HG02938 (cell line): ENCODE results near the gene RBMY1J.
"Not testable (repeated sequence)": the region's sequence is repeated elsewhere in the genome, so short reads cannot be mapped to it uniquely, and the experiment has no call there.

Experiments
- ATAC-seq: cut with Tn5 transposase; IDR thresholded peaks from one replicate; pipeline ENCODE4 v1.9.1; 2021; ENCODE audit warnings: mild to moderate bottlenecking, moderate library complexity; ENCODE audit not compliant: unreplicated experiment

The RBMY1J gene

GRCh38 chrY:22403110-22403509, at the start of gene RBMY1J:
TSS of gene RBMY1J (plus strand) at chrY:22403410. CDS start at chrY:22405448, 2,038 bp downstream.
- not testable (repeated sequence) for ATAC-seq

- ATAC-seq, result no peak
Observed at GRCh38 chrY:22367416-22367815, 35.8 kb upstream of the RBMY1J start.

DNA sequence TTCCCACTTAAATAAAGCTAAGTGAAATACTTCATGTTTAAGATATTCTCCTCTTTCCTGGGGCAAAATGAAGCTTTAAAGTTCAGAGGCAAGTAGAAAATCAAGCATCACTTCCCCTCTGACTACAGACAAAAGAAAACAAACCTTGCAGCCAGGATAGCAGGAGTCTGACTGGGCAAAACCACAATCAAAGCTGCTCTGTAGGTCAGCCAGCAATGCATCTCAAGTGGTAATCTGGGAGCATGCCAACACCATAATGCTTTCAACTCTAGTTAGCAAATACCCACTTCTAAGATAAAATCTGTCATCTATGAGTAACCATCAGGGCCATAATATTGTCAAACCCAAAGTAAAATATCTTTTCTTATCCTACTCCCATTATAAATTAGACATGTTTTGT, 32.6 kb upstream of the RBMY1J start:
- no peak for ATAC-seq

DNA sequence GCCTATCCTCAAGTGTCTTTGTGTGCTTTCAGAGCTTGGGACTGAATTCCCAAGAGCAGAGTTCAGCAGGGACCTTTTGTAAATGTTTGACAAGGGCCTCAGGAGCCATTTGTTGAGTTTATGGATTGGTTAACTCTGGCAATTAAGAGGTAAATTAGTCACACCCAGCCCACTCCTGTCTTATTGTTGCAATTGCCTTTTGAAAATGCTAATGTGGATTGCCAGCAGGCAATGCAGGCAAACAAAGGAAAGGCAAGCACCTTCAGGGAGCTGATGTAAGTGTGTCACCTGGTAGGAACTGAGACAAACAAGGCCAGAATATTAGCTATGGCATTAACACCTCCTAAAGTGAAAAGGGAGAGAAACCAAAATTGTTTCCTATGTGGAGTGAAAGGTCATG, 29.7 kb upstream of the RBMY1J start:
- no peak for ATAC-seq

DNA sequence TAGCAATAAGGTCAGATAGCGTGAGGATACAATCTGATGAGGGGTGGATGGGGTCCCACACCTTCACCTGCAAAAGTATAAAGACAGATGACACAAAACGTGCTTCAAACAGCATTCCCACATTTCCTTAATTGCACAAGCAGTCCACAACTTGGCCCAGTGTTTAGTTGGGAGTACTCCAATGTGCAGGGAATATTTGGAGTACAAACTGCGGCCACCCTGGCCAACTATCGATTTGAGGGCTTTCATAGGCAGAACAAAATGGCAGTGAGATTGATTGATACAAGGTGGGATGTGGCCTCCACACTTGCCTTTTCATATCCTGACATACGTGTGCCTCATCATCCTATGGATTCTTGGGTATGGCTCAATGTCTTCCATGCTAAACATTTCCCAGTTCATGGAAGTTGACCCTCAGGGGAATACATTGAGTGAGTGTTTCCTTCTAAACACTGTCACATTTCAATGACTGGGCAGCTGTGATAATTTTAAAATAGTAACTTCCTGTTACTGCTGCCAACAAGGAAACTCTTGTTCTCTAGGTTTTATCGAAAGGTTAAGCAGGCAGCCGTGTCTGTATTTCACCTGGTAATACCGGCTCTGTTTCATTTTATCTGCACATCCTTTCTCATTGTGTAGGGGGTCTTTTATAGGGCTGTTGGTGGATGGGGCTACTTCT, 41.6 kb downstream of the RBMY1J start:
- ATAC-seq, result not testable (repeated sequence)

DNA sequence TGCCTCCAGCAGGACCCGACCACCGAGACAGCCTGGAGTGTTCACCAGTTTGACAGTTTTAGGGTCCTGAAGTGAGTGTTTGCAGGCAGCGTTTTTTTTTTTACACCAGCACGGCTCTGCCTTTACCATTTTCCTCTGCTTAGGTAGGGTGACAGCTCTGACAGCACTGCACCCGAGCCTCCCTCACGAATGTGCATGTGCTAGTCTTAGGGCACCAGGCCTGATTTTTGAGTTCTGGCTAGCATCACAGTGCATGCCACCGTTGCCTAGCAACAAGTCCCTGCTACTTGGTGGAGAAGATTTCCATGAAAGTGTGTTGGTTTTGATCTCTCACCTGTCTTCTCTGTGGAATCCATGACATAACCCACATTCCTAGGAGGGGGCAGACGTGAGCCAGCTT, 52.3 kb downstream of the RBMY1J start:
- not testable (repeated sequence) for ATAC-seq

DNA sequence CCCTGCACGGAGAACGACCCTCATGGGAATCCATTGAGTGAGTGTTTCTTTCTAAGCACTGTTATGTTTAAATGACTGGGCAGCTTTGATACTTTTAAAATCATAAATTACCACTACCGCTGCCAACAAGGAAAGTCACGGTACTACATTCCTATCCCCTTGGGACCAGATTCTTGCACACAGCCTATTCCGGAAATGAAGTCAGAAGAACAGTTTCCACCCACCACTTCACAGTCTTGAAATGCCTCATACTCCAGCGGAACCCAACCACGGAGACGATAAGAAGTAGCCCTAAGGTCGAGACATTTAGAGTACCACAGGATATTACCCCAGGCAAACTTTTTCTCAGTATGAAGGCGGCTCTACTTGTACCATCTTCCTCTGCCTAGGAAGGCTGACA, 58.8 kb downstream of the RBMY1J start:
- ATAC-seq, result not testable (repeated sequence)
